Measurements from ENCODE around the gene CCDC74B.
"Not testable (repeated sequence)": the region's sequence is repeated elsewhere in the genome, so short reads cannot be mapped to it uniquely, and the experiment has no call there.

Gene CCDC74B

GRCh38 chr2:130157354-130157753 lies 12.4 kb upstream of the CCDC74B start:
- peak overlapping the region; percentile 93 for H3K27ac Mint-ChIP-seq
- ATAC-seq = peak; percentile 77

GRCh38 chr2:130156624-130157004 lies 11.7 kb upstream of the CCDC74B start:
- ATAC-seq = no peak
- H3K36me3 Mint-ChIP-seq = peaks cover 44% of the 10 kb centered on the region

More at GRCh38 chr2:130157354-130157753, 12.4 kb upstream of the CCDC74B start:
- peaks cover 42% of the 10 kb centered on the region for H3K4me1 Mint-ChIP-seq
- peak overlapping the region; percentile 41 for H3K4me3 Mint-ChIP-seq
- not testable (repeated sequence) for H3K27me3 Mint-ChIP-seq, H3K9me3 Mint-ChIP-seq
- peaks cover 42% of the 10 kb centered on the region for H3K36me3 Mint-ChIP-seq

GRCh38 chr2:130155956-130156623 lies 11.2 kb upstream of the CCDC74B start:
- Mint-ChIP-seq H3K27ac (peak overlapping the region; percentile 60), H3K36me3 (peaks cover 39% of the 10 kb centered on the region), H3K4me1 (peaks cover 42% of the 10 kb centered on the region)
- H3K4me3 Mint-ChIP-seq, H3K9me3 Mint-ChIP-seq, ATAC-seq, H3K27me3 Mint-ChIP-seq: not testable (repeated sequence)

More at GRCh38 chr2:130156624-130157004, 11.7 kb upstream of the CCDC74B start:
- H3K9me3 Mint-ChIP-seq = no peaks in the 10 kb centered on the region
- H3K27me3 Mint-ChIP-seq = no peaks in the 10 kb centered on the region
- peaks cover 42% of the 10 kb centered on the region for H3K4me1 Mint-ChIP-seq
- H3K4me3 Mint-ChIP-seq = no peak overlapping the region
- peak overlapping the region; percentile 60 for H3K27ac Mint-ChIP-seq

- Mint-ChIP-seq H3K27ac (peak overlapping the region; percentile 45), H3K4me1 (peaks cover 37% of the 10 kb centered on the region), H3K36me3 (peaks cover 41% of the 10 kb centered on the region), H3K9me3 (no peaks in the 10 kb centered on the region), H3K4me3 (no peak overlapping the region), H3K27me3 (no peaks in the 10 kb centered on the region)
- ATAC-seq = no peak
Observed at GRCh38 chr2:130154773-130155765, 10.2 kb upstream of the CCDC74B start.

GRCh38 chr2:130154423-130154770 lies 9.5 kb upstream of the CCDC74B start:
- not testable (repeated sequence) for H3K4me3 Mint-ChIP-seq, H3K9me3 Mint-ChIP-seq, ATAC-seq, H3K27me3 Mint-ChIP-seq
- H3K4me1 Mint-ChIP-seq = peaks cover 31% of the 10 kb centered on the region
- peaks cover 39% of the 10 kb centered on the region for H3K36me3 Mint-ChIP-seq
- H3K27ac Mint-ChIP-seq = peak overlapping the region; percentile 45

GRCh38 chr2:130153721-130154422 lies 9.0 kb upstream of the CCDC74B start:
- not testable (repeated sequence) for H3K27me3 Mint-ChIP-seq, H3K27ac Mint-ChIP-seq, ATAC-seq, H3K9me3 Mint-ChIP-seq, H3K4me3 Mint-ChIP-seq
- H3K4me1 Mint-ChIP-seq = peaks cover 28% of the 10 kb centered on the region
- H3K36me3 Mint-ChIP-seq = peaks cover 39% of the 10 kb centered on the region

- Mint-ChIP-seq H3K27me3 (no peaks in the 10 kb centered on the region), H3K9me3 (no peaks in the 10 kb centered on the region), H3K27ac (no peak overlapping the region), H3K4me3 (no peak overlapping the region), H3K36me3 (peaks cover 39% of the 10 kb centered on the region), H3K4me1 (peaks cover 24% of the 10 kb centered on the region)
- ATAC-seq = no peak
Observed at GRCh38 chr2:130152816-130153595, 8.1 kb upstream of the CCDC74B start.

- H3K4me3 Mint-ChIP-seq, H3K27ac Mint-ChIP-seq, ATAC-seq, H3K9me3 Mint-ChIP-seq, H3K27me3 Mint-ChIP-seq: not testable (repeated sequence)
- Mint-ChIP-seq H3K4me1 (peaks cover 17% of the 10 kb centered on the region), H3K36me3 (peaks cover 39% of the 10 kb centered on the region)
Observed at GRCh38 chr2:130152136-130152815, 7.4 kb upstream of the CCDC74B start.

- not testable (repeated sequence) for H3K27ac Mint-ChIP-seq, H3K9me3 Mint-ChIP-seq
- peaks cover 39% of the 10 kb centered on the region for H3K36me3 Mint-ChIP-seq
Observed at GRCh38 chr2:130151145-130151512, 6.2 kb upstream of the CCDC74B start.

GRCh38 chr2:130150181-130151144 lies 5.6 kb upstream of the CCDC74B start:
- H3K27ac Mint-ChIP-seq = no peak overlapping the region
- peaks cover 39% of the 10 kb centered on the region for H3K36me3 Mint-ChIP-seq
- ATAC-seq = peak; percentile 6
- H3K4me3 Mint-ChIP-seq = no peak overlapping the region
- no peaks in the 10 kb centered on the region for H3K9me3 Mint-ChIP-seq
- H3K27me3 Mint-ChIP-seq = no peaks in the 10 kb centered on the region
- peaks cover 5% of the 10 kb centered on the region for H3K4me1 Mint-ChIP-seq

More at GRCh38 chr2:130151145-130151512, 6.2 kb upstream of the CCDC74B start:
- not testable (repeated sequence) for H3K4me3 Mint-ChIP-seq, H3K27me3 Mint-ChIP-seq, ATAC-seq, H3K4me1 Mint-ChIP-seq

- not testable (repeated sequence) for ATAC-seq, H3K27ac Mint-ChIP-seq, H3K4me3 Mint-ChIP-seq, H3K27me3 Mint-ChIP-seq, H3K9me3 Mint-ChIP-seq
- H3K36me3 Mint-ChIP-seq = peaks cover 23% of the 10 kb centered on the region
- H3K4me1 Mint-ChIP-seq = peaks cover 13% of the 10 kb centered on the region
Observed at GRCh38 chr2:130148515-130148914, 3.6 kb upstream of the CCDC74B start.

GRCh38 chr2:130143266-130144039 lies 1.5 kb downstream of the CCDC74B start:
- not testable (repeated sequence) for ATAC-seq, H3K27ac Mint-ChIP-seq, H3K9me3 Mint-ChIP-seq, H3K36me3 Mint-ChIP-seq
- H3K4me1 Mint-ChIP-seq = peaks cover 14% of the 10 kb centered on the region
- H3K4me3 Mint-ChIP-seq = peak overlapping the region; percentile 57
- H3K27me3 Mint-ChIP-seq = peaks cover 15% of the 10 kb centered on the region
